HepG2 (cell line): ENCODE data around the gene LRIG3. TPM values are rescaled to one million over a fixed set of nuclear protein-coding genes. Genes with fewer than 3 reads are reported as not detected.

Experiments used
- ATAC-seq: fragments of 200-7000 bp; cut with Tn5 transposase; 3 replicates; pipeline ENCODE4 v1.9.1; 2020; ENCODE audit warnings: mild to moderate bottlenecking, moderate library complexity
- BruUV-seq: library from RNA; stranded (reverse); fragments of 400-500 nt; replicated peaks from 2 replicates; lab custom pipeline; 2021; lab: Mats Ljungman, UMichigan
- CTCF ChIA-PET: fragments of 300-600 bp; formaldehyde crosslinking; extraction: SDS; loops from one replicate; lab custom pipeline; 2021; ENCODE audit warnings: low total read pairs, inconsistent platforms, low intra/inter-chr PET ratio; lab: Yijun Ruan, JAX
- POLR2A ChIA-PET: fragments of 350-600 bp; sonication (Branson Sonifier 250); formaldehyde crosslinking; loops from one replicate; lab custom pipeline; 2020; ENCODE audit warnings: antibody characterized with exemption, inconsistent platforms; lab: Yijun Ruan, JAX
- DNase-seq: peaks from one replicate; pipeline ENCODE4 v3.0.0-alpha.2; 2015; ENCODE audit warnings: low spot score
- FAIRE-seq: peaks from 3 replicates; lab custom pipeline; 2011; peaks lifted over from hg19 to GRCh38; lab: Jason Lieb, UNC
- H2AFZ ChIP-seq: one replicate; pipeline ENCODE4 v1.6.1; 2011; ENCODE audit warnings: low read length, inconsistent platforms
- H3K27ac ChIP-seq: fragments of 300-600 bp; 3 replicates; pipeline ENCODE4 v1.8.0; 2011; ENCODE audit warnings: mixed run types, mild to moderate bottlenecking, mixed read lengths, low read length, inconsistent platforms; ENCODE audit not compliant: insufficient read depth; ENCODE audit errors: extremely low read length
- H3K27me3 ChIP-seq, 2 experiments: fragments of 200-600 bp in 1 of 2; 2 replicates in 1 of 2; 3 replicates in 1 of 2; pipeline versions ENCODE4 v1.6.0 to v1.8.0; 2011; ENCODE audit warnings: low read length in 2 of 2, mild to moderate bottlenecking in 2 of 2, moderate library complexity in 2 of 2, inconsistent platforms in 1 of 2; ENCODE audit not compliant: insufficient read depth in 2 of 2, control insufficient read depth in 1 of 2
- H3K36me3 ChIP-seq, 2 experiments: fragments of 200-600 bp in 1 of 2; replicated peaks in 1 of 2; 2 replicates in 1 of 2; 3 replicates in 1 of 2; pipeline versions ENCODE4 v1.5.1 to v1.8.0; 2011; ENCODE audit warnings: low read length in 2 of 2, inconsistent platforms in 1 of 2; ENCODE audit not compliant: insufficient read depth in 2 of 2, control insufficient read depth in 1 of 2
- H3K4me1 ChIP-seq: 2 replicates; pipeline ENCODE4 v1.5.1; 2012; ENCODE audit warnings: low read length, inconsistent platforms; ENCODE audit not compliant: insufficient read depth
- H3K4me2 ChIP-seq: 2 replicates; pipeline ENCODE4 v1.6.0; 2011; ENCODE audit warnings: low read depth, low read length, inconsistent platforms
- H3K4me3 ChIP-seq, 3 experiments: fragments of 200-600 bp in 1 of 3; sonication (generic), shearing (Covaris generic) in 1 of 3; replicated peaks in 1 of 3; 2 replicates each; pipeline ENCODE4 v1.5.1; 2011 to 2016; ENCODE audit warnings: low read length in 3 of 3, inconsistent platforms in 2 of 3, low read depth in 2 of 3, mild to moderate bottlenecking in 2 of 3, control low read depth in 1 of 3, mixed read lengths in 1 of 3; ENCODE audit not compliant: insufficient read depth in 1 of 3
- H3K79me2 ChIP-seq: one replicate; pipeline ENCODE4 v1.6.1; 2011; ENCODE audit warnings: low read length, inconsistent platforms; ENCODE audit not compliant: insufficient read depth
- H3K9ac ChIP-seq: 2 replicates; pipeline ENCODE4 v1.6.0; 2011; ENCODE audit warnings: mild to moderate bottlenecking, low read depth, low read length, inconsistent platforms; ENCODE audit not compliant: insufficient read depth
- H3K9me3 ChIP-seq: 2 replicates; pipeline ENCODE4 v1.5.1; 2012; ENCODE audit warnings: mild to moderate bottlenecking, low read length
- H4K20me1 ChIP-seq: 2 replicates; pipeline ENCODE4 v1.6.0; 2011; ENCODE audit warnings: inconsistent platforms, mild to moderate bottlenecking, low read length, moderate library complexity; ENCODE audit not compliant: insufficient read depth
- CERS6 ChIP-seq: sonication (generic); formaldehyde crosslinking; IDR thresholded peaks from 2 replicates; pipeline ENCODE4 v1.5.0; 2020; ENCODE audit warnings: missing genetic modification reagents
- GABPA ChIP-seq, 2 experiments: IDR thresholded peaks; 2 replicates each; pipeline ENCODE4 v1.6.1; 2011 to 2016; ENCODE audit warnings: low read depth in 2 of 2, low read length in 1 of 2, missing biosample characterization in 1 of 2, missing genetic modification characterization in 1 of 2
- HMGXB3 ChIP-seq: sonication (generic); formaldehyde crosslinking; IDR thresholded peaks from 2 replicates; pipeline ENCODE4 v1.4.0; 2020; ENCODE audit warnings: missing genetic modification reagents, borderline replicate concordance
- JARID2 ChIP-seq: sonication (generic); formaldehyde crosslinking; IDR thresholded peaks from 2 replicates; pipeline ENCODE4 v1.8.1; 2023; ENCODE audit warnings: missing genetic modification reagents, inconsistent platforms; ENCODE audit not compliant: insufficient replicate concordance
- SRSF4 ChIP-seq: fragments of 200-400 bp; formaldehyde crosslinking; IDR thresholded peaks from one replicate; pipeline ENCODE4 v1.6.1; 2018; ENCODE audit warnings: mild to moderate bottlenecking, low read depth, low read length, moderate library complexity; ENCODE audit not compliant: poor library complexity, severe bottlenecking
- ZNF253 ChIP-seq: sonication (generic); formaldehyde crosslinking; IDR thresholded peaks from 2 replicates; pipeline ENCODE4 v1.8.0; 2022; ENCODE audit warnings: mild to moderate bottlenecking, missing genetic modification reagents, borderline replicate concordance
- ZNF350 ChIP-seq: sonication (generic); formaldehyde crosslinking; IDR thresholded peaks from 2 replicates; pipeline ENCODE4 v1.4.0; 2020; ENCODE audit warnings: mild to moderate bottlenecking, low read depth, missing genetic modification reagents, borderline replicate concordance
- ZNF552 ChIP-seq: sonication (generic); formaldehyde crosslinking; IDR thresholded peaks from 2 replicates; pipeline ENCODE4 v1.9.0; 2022; ENCODE audit warnings: missing genetic modification reagents, mild to moderate bottlenecking, borderline replicate concordance
- ZNF746 ChIP-seq: sonication (generic); formaldehyde crosslinking; IDR thresholded peaks from 2 replicates; pipeline ENCODE4 v1.8.0; 2022; ENCODE audit warnings: mild to moderate bottlenecking, missing genetic modification reagents
- ZNF781 ChIP-seq: sonication (generic); formaldehyde crosslinking; IDR thresholded peaks from 2 replicates; pipeline ENCODE4 v1.5.1; 2020; ENCODE audit warnings: borderline replicate concordance, mild to moderate bottlenecking, missing genetic modification reagents; ENCODE audit errors: not compliant biosample characterization
- WGBS: methylation state at CpG from one replicate; pipeline ENCODE4 v1.1.6; 2017; ENCODE audit warnings: low lambda C conversion rate; 5-methylcytosine and 5-hydroxymethylcytosine counted together
- in situ Hi-C: cut with HindIII; loops from 2 replicates; pipeline ENCODE4 v1.10.0; 2017; ENCODE audit warnings: low pct_unique_long_range_greater_than_20kb; ENCODE audit not compliant: extremely low pct_ligation_motif_present
- intact Hi-C: fragments of 100-400 bp; cut with micrococcal nuclease; formaldehyde crosslinking; loops from one replicate; pipeline ENCODE4 v1.10.0; 2022; ENCODE audit not compliant: unreplicated experiment
- polyA plus RNA-seq, 8 experiments: library from polyadenylated mRNA; depleted of rRNA in 3 of 8; stranded (reverse) in 7 of 8; unstranded in 1 of 8; fragments of >200 nt; fragmentation: Illumina TruSeq in 4 of 8; extraction: Trizol in 4 of 8; gene quantifications; 2 replicates each; pipeline versions ENCODE4 v1.2.1 to v1.2.3, GENCODE V29; 2011 to 2016; ENCODE audit warnings: low read depth in 4 of 8, missing spikeins in 1 of 8, mixed read lengths in 1 of 8; ENCODE audit not compliant: insufficient read depth in 1 of 8
- total RNA-seq, 5 experiments: library from RNA; depleted of rRNA; stranded (reverse); fragments of >200 nt; fragmentation: Illumina TruSeq; extraction: Trizol; gene quantifications; 2 replicates each; pipeline ENCODE4 v1.2.3, GENCODE V29; 2016; ENCODE audit warnings: low read depth in 1 of 5
- TF ChIP-seq, protein P1 (sequence below): sonication (generic); formaldehyde crosslinking; IDR thresholded peaks from 2 replicates; pipeline ENCODE4; 2020; ENCODE audit warnings: missing genetic modification reagents, mild to moderate bottlenecking, borderline replicate concordance
- TF ChIP-seq, protein P2 (sequence below): IDR thresholded peaks from 2 replicates; pipeline ENCODE4 v1.6.1; 2016; ENCODE audit warnings: missing compliant biosample characterization, missing genetic modification reagents, borderline replicate concordance

The LRIG3 gene
- total and polyA plus RNA-seq, 2 of the 13 experiments (the other 11 are each of a cell fraction or from before 2014, with no cell fraction given) = 7.7 to 17.4 TPM

GRCh38 chr12:58943079-58943478, 22.8 kb upstream of the LRIG3 start (continued):
- TF ChIP-seq, protein P1, sequence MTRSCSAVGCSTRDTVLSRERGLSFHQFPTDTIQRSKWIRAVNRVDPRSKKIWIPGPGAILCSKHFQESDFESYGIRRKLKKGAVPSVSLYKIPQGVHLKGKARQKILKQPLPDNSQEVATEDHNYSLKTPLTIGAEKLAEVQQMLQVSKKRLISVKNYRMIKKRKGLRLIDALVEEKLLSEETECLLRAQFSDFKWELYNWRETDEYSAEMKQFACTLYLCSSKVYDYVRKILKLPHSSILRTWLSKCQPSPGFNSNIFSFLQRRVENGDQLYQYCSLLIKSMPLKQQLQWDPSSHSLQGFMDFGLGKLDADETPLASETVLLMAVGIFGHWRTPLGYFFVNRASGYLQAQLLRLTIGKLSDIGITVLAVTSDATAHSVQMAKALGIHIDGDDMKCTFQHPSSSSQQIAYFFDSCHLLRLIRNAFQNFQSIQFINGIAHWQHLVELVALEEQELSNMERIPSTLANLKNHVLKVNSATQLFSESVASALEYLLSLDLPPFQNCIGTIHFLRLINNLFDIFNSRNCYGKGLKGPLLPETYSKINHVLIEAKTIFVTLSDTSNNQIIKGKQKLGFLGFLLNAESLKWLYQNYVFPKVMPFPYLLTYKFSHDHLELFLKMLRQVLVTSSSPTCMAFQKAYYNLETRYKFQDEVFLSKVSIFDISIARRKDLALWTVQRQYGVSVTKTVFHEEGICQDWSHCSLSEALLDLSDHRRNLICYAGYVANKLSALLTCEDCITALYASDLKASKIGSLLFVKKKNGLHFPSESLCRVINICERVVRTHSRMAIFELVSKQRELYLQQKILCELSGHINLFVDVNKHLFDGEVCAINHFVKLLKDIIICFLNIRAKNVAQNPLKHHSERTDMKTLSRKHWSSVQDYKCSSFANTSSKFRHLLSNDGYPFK (CRISPR knock-in tag) = no peak
- TF ChIP-seq ZNF253 (CRISPR knock-in tag) = no peak
- TF ChIP-seq ZNF350 (CRISPR knock-in tag) = no peak

- WGBS = 51% methylated on average over 2 of the region's 2 CpGs
- Histone ChIP-seq H3K9ac (no peak overlapping the region), H3K27ac (no peak overlapping the region), H4K20me1 (no peaks in the 10 kb centered on the region), H3K36me3 (no peaks in the 10 kb centered on the region), H3K79me2 (no peaks in the 10 kb centered on the region), H3K27me3 (no peaks in the 10 kb centered on the region; a peak in 1 of 5 replicates), H3K4me3 (no peak overlapping the region), H3K9me3 (no peaks in the 10 kb centered on the region), H3K4me2 (no peak overlapping the region), H3K4me1 (no peaks in the 10 kb centered on the region), H2AFZ (no peak overlapping the region)
- intact Hi-C loops (no loop called here), in situ Hi-C loops (no loop called here)
- no peak for FAIRE-seq
- no peak for ATAC-seq
- no peak for DNase-seq
- BruUV-seq = no TSS peak
- ChIA-PET POLR2A (no interaction called here), CTCF (no interaction called here)
- TF ChIP-seq ZNF781 (no peak), SRSF4 (no peak), ZNF746 (CRISPR knock-in tag) (no peak), JARID2 (no peak), HMGXB3 (CRISPR knock-in tag) (no peak), ZNF552 (CRISPR knock-in tag) (no peak), GABPA (IDR thresholded peaks at IDR 0.05; ENCODE audit: low read depth, low read length) (no peak), GABPA (CRISPR knock-in tag; IDR thresholded peaks at IDR 0.05; ENCODE audit: low read depth) (no peak), CERS6 (CRISPR knock-in tag) (no peak)
- TF ChIP-seq, protein P2, sequence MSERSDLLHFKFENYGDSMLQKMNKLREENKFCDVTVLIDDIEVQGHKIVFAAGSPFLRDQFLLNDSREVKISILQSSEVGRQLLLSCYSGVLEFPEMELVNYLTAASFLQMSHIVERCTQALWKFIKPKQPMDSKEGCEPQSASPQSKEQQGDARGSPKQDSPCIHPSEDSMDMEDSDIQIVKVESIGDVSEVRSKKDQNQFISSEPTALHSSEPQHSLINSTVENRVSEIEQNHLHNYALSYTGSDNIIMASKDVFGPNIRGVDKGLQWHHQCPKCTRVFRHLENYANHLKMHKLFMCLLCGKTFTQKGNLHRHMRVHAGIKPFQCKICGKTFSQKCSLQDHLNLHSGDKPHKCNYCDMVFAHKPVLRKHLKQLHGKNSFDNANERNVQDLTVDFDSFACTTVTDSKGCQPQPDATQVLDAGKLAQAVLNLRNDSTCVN (CRISPR knock-in tag) = no peak
These were observed 22.0 kb upstream of the LRIG3 start for GRCh38 chr12:58942345-58942744.
